Activated T-cell treated with anti-CD3 and anti-CD28 coated beads, Interleukin-2, amount 50 U/mL, for 72 hours (primary cell): ENCODE measurements around the gene CMTM4. TPM values are rescaled to one million over a fixed set of nuclear protein-coding genes. Genes with fewer than 3 reads are reported as not detected.
"Not testable (repeated sequence)": the region's sequence is repeated elsewhere in the genome, so short reads cannot be mapped to it uniquely, and the experiment has no call there.

Experiments
- ATAC-seq, 2 donors: fragments of 150-1000 bp; cut with Tn5 transposase; replicated peaks in 1 of 2; 2 replicates each; pipeline ENCODE4 v1.10.0; 2021; ENCODE audit warnings: moderate library complexity in 2 of 2, mild to moderate bottlenecking in 1 of 2
- DNase-seq, 2 donors: peaks; one replicate each; pipeline ENCODE4 v3.0.0; 2021 to 2022; ENCODE audit warnings: mixed read lengths in 1 of 2
- H3K27ac Mint-ChIP-seq: one replicate; pipeline ENCODE4 v1.8.0; 2022; ENCODE audit warnings: mild to moderate bottlenecking, moderate library complexity, mixed read lengths
- H3K27me3 Mint-ChIP-seq: one replicate; pipeline ENCODE4 v1.8.0; 2022; ENCODE audit warnings: low read depth, mixed read lengths
- H3K36me3 Mint-ChIP-seq, 2 donors: one replicate each; pipeline ENCODE4 v1.8.0; 2022; ENCODE audit warnings: mixed read lengths in 2 of 2, mild to moderate bottlenecking in 1 of 2; ENCODE audit not compliant: insufficient read depth in 2 of 2
- H3K4me1 Mint-ChIP-seq: one replicate; pipeline ENCODE4 v1.8.0; 2022; ENCODE audit warnings: low read depth, mixed read lengths
- H3K4me3 Mint-ChIP-seq, 2 donors: one replicate each; pipeline ENCODE4 v1.8.0; 2022; ENCODE audit warnings: mild to moderate bottlenecking in 2 of 2, mixed read lengths in 2 of 2, moderate library complexity in 2 of 2
- H3K9me3 Mint-ChIP-seq, 2 donors: one replicate each; pipeline ENCODE4 v1.8.0; 2022; ENCODE audit warnings: mixed read lengths in 2 of 2
- total RNA-seq, 2 donors: library from RNA; stranded (reverse); gene quantifications; one replicate each; pipeline ENCODE4 v1.2.3, GENCODE V29; 2022

Gene CMTM4
- total RNA-seq, 2 donors from 2014 or later = 3.7 to 3.9 TPM

- Mint-ChIP-seq H3K9me3 (no peaks in the 10 kb centered on the region), H3K4me3 (peak overlapping the region; percentile 17 to 94), H3K27me3 (peaks cover 15% of the 10 kb centered on the region), H3K4me1 (peaks cover 13% of the 10 kb centered on the region), H3K27ac (no peak overlapping the region), H3K36me3 (no peaks in the 10 kb centered on the region)
- ATAC-seq (no peak), DNase-seq (no peak)
These were observed 1.5 kb upstream of the CMTM4 start for GRCh38 chr16:66698046-66698445.

- peaks cover 15% of the 10 kb centered on the region for H3K27me3 Mint-ChIP-seq
These were observed 441 bp downstream of the CMTM4 start for GRCh38 chr16:66695935-66696668.

GRCh38 chr16:66695471-66695934 lies 1.0 kb downstream of the CMTM4 start:
- Mint-ChIP-seq H3K9me3 (no peaks in the 10 kb centered on the region), H3K4me3 (peak overlapping the region; percentile 75 to 80), H3K36me3 (no peaks in the 10 kb centered on the region), H3K27me3 (peaks cover 20% of the 10 kb centered on the region), H3K4me1 (peaks cover 22% of the 10 kb centered on the region), H3K27ac (no peak overlapping the region)
- DNase-seq (no peak), ATAC-seq (no peak)

More at GRCh38 chr16:66695935-66696668, 441 bp downstream of the CMTM4 start:
- Mint-ChIP-seq H3K36me3 (no peaks in the 10 kb centered on the region), H3K4me3 (peak overlapping the region; percentile 75 to 80), H3K4me1 (peaks cover 19% of the 10 kb centered on the region), H3K27ac (no peak overlapping the region), H3K9me3 (no peaks in the 10 kb centered on the region)
- ATAC-seq (peak; percentile 48 to 53), DNase-seq (peak in 1 of 2 donors; percentile 38)

- Mint-ChIP-seq H3K4me1 (peaks cover 22% of the 10 kb centered on the region), H3K9me3 (no peaks in the 10 kb centered on the region), H3K27me3 (peaks cover 19% of the 10 kb centered on the region), H3K4me3 (no peak overlapping the region), H3K27ac (no peak overlapping the region), H3K36me3 (no peaks in the 10 kb centered on the region)
- ATAC-seq (no peak), DNase-seq (no peak)
These were observed 3.4 kb downstream of the CMTM4 start for GRCh38 chr16:66693149-66693548.

GRCh38 chr16:66692341-66692740 lies 4.2 kb downstream of the CMTM4 start:
- Mint-ChIP-seq H3K27me3 (peaks cover 16% of the 10 kb centered on the region), H3K27ac (no peak overlapping the region), H3K4me3 (no peak overlapping the region), H3K9me3 (no peaks in the 10 kb centered on the region), H3K4me1 (peaks cover 19% of the 10 kb centered on the region), H3K36me3 (no peaks in the 10 kb centered on the region)
- DNase-seq (no peak), ATAC-seq (no peak)

GRCh38 chr16:66691234-66691633 lies 5.3 kb downstream of the CMTM4 start:
- H3K27ac Mint-ChIP-seq = no peak overlapping the region
- no peaks in the 10 kb centered on the region for H3K36me3 Mint-ChIP-seq
- peak overlapping the region in 1 of 2 donors; percentile 32 for H3K4me3 Mint-ChIP-seq
- H3K9me3 Mint-ChIP-seq = no peaks in the 10 kb centered on the region
- H3K27me3 Mint-ChIP-seq = peaks cover 16% of the 10 kb centered on the region
- H3K4me1 Mint-ChIP-seq = peaks cover 15% of the 10 kb centered on the region
- no peak for DNase-seq
- no peak for ATAC-seq

- ATAC-seq (no peak), DNase-seq (no peak)
- Mint-ChIP-seq H3K4me1 (peaks cover 14% of the 10 kb centered on the region), H3K27ac (no peak overlapping the region), H3K36me3 (no peaks in the 10 kb centered on the region), H3K9me3 (no peaks in the 10 kb centered on the region), H3K4me3 (no peak overlapping the region), H3K27me3 (peaks cover 16% of the 10 kb centered on the region)
These were observed 6.3 kb downstream of the CMTM4 start for GRCh38 chr16:66690106-66690847.

GRCh38 chr16:66689282-66689681 lies 7.3 kb downstream of the CMTM4 start:
- Mint-ChIP-seq H3K9me3 (no peaks in the 10 kb centered on the region), H3K4me1 (peaks cover 9% of the 10 kb centered on the region), H3K36me3 (no peaks in the 10 kb centered on the region), H3K27ac (no peak overlapping the region), H3K4me3 (no peak overlapping the region), H3K27me3 (peaks cover 7% of the 10 kb centered on the region)
- ATAC-seq (no peak), DNase-seq (no peak)

GRCh38 chr16:66687906-66688625 lies 8.5 kb downstream of the CMTM4 start:
- Mint-ChIP-seq H3K27ac (no peak overlapping the region), H3K27me3 (peaks cover 7% of the 10 kb centered on the region), H3K4me1 (peaks cover 9% of the 10 kb centered on the region), H3K36me3 (no peaks in the 10 kb centered on the region), H3K9me3 (no peaks in the 10 kb centered on the region), H3K4me3 (no peak overlapping the region)
- ATAC-seq (no peak), DNase-seq (no peak)

GRCh38 chr16:66685501-66686115 lies 10.9 kb downstream of the CMTM4 start:
- not testable (repeated sequence) for H3K4me3 Mint-ChIP-seq, H3K4me1 Mint-ChIP-seq, ATAC-seq, H3K36me3 Mint-ChIP-seq, H3K27me3 Mint-ChIP-seq, DNase-seq, H3K27ac Mint-ChIP-seq, H3K9me3 Mint-ChIP-seq

- H3K27ac Mint-ChIP-seq = no peak overlapping the region
- no peaks in the 10 kb centered on the region for H3K27me3 Mint-ChIP-seq
- DNase-seq (no peak), ATAC-seq (no peak)
- no peak overlapping the region for H3K4me3 Mint-ChIP-seq
- H3K4me1 Mint-ChIP-seq = no peaks in the 10 kb centered on the region
- H3K9me3 Mint-ChIP-seq = no peaks in the 10 kb centered on the region
- H3K36me3 Mint-ChIP-seq = no peaks in the 10 kb centered on the region
These were observed 14.3 kb downstream of the CMTM4 start for GRCh38 chr16:66682271-66682670.

GRCh38 chr16:66681676-66682075 lies 14.9 kb downstream of the CMTM4 start:
- Mint-ChIP-seq H3K27ac (no peak overlapping the region), H3K4me3 (no peak overlapping the region), H3K36me3 (no peaks in the 10 kb centered on the region)

GRCh38 chr16:66678337-66678736 lies 18.2 kb downstream of the CMTM4 start:
- DNase-seq = no peak
- no peaks in the 10 kb centered on the region for H3K9me3 Mint-ChIP-seq
- no peaks in the 10 kb centered on the region for H3K27me3 Mint-ChIP-seq
- H3K4me3 Mint-ChIP-seq = no peak overlapping the region
- no peak overlapping the region for H3K27ac Mint-ChIP-seq
- no peak for ATAC-seq
- H3K4me1 Mint-ChIP-seq = no peaks in the 10 kb centered on the region
- no peaks in the 10 kb centered on the region for H3K36me3 Mint-ChIP-seq

More at GRCh38 chr16:66681676-66682075, 14.9 kb downstream of the CMTM4 start:
- Mint-ChIP-seq H3K27me3 (no peaks in the 10 kb centered on the region), H3K9me3 (no peaks in the 10 kb centered on the region), H3K4me1 (no peaks in the 10 kb centered on the region)
- ATAC-seq (no peak), DNase-seq (no peak)
